Activated naive CD4-positive, alpha-beta T cell treated with anti-CD3 and anti-CD28 coated beads, Interleukin-2, amount 50 U/mL, for 24 hours (primary cell): ENCODE measurements around the gene RASA3.

ENCODE experiments used
- H3K27ac Mint-ChIP-seq: one replicate; pipeline ENCODE4 v1.8.0; 2021; ENCODE audit warnings: mild to moderate bottlenecking, mixed read lengths
- H3K27me3 Mint-ChIP-seq: one replicate; pipeline ENCODE4 v1.8.0; 2021; ENCODE audit warnings: mixed read lengths
- H3K36me3 Mint-ChIP-seq: one replicate; pipeline ENCODE4 v1.8.0; 2021; ENCODE audit warnings: mixed read lengths
- H3K4me1 Mint-ChIP-seq: one replicate; pipeline ENCODE4 v1.8.0; 2021; ENCODE audit warnings: mixed read lengths
- H3K4me3 Mint-ChIP-seq: one replicate; pipeline ENCODE4 v1.8.0; 2021; ENCODE audit warnings: mild to moderate bottlenecking, mixed read lengths
- H3K9me3 Mint-ChIP-seq: one replicate; pipeline ENCODE4 v1.8.0; 2021; ENCODE audit warnings: mixed read lengths

The RASA3 gene

GRCh38 chr13:113934576-113934975 lies 197.8 kb downstream of the RASA3 start:
- Mint-ChIP-seq H3K27me3 (no peaks in the 10 kb centered on the region), H3K36me3 (no peaks in the 10 kb centered on the region)

DNA sequence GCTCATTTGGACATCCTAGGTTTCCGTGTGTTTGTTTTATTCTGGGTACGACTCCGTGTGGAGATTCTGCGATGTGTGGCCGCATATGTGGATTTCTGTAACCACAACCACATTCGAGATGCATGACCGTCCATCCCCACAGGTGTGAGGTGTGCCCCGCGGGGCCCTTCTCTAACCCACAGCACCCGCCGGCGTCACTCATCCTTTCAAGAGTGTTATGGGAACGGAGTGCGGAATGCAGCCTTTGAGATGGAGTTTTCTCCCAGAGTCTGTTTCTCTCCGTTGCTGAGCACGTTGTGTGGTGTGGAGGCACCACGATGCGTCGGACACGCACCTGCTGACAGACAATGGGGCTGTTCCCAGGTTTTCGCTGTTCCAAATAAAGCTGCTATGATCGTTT lies 198.5 kb downstream of the RASA3 start:
- H3K9me3 Mint-ChIP-seq = no peaks in the 10 kb centered on the region
- H3K4me3 Mint-ChIP-seq = no peak overlapping the region
- H3K4me1 Mint-ChIP-seq = no peaks in the 10 kb centered on the region
- H3K27me3 Mint-ChIP-seq = no peaks in the 10 kb centered on the region
- no peak overlapping the region for H3K27ac Mint-ChIP-seq
- H3K36me3 Mint-ChIP-seq = no peaks in the 10 kb centered on the region

More at GRCh38 chr13:113934576-113934975, 197.8 kb downstream of the RASA3 start:
- no peak overlapping the region for H3K4me3 Mint-ChIP-seq
- H3K9me3 Mint-ChIP-seq = no peaks in the 10 kb centered on the region
- H3K27ac Mint-ChIP-seq = no peak overlapping the region
- H3K4me1 Mint-ChIP-seq = no peaks in the 10 kb centered on the region

DNA sequence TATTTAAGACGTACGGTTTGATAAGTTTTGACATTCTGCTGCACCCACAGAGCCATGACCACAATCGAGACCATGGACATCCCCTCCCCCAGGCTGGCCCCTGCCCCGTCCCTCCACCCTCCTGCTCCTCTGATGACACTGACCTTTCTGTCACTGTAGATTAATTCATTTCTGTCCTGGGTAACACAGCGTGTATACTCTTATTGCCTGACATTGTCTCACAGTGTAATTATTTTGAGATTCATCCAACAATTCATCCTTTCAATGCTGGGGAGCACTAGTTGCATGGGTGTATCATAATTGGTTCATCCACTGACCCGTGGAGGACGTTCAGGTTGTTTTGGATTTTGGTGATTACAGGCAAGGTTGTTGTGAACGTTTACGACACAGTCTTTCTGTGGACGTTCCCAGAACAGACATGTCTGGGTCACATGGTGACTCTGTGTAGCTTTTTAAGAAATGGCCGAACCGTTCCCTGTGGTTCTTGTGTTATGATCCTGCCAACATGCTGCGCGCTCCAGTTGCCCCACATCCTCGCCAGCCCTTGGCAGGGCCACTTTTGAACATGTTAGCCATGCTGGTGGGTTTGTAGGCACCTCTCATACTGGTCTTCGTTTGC lies 200.5 kb downstream of the RASA3 start:
- no peaks in the 10 kb centered on the region for H3K27me3 Mint-ChIP-seq
- no peaks in the 10 kb centered on the region for H3K9me3 Mint-ChIP-seq
- H3K36me3 Mint-ChIP-seq = no peaks in the 10 kb centered on the region
- H3K27ac Mint-ChIP-seq = no peak overlapping the region
- H3K4me1 Mint-ChIP-seq = no peaks in the 10 kb centered on the region
- H3K4me3 Mint-ChIP-seq = no peak overlapping the region

DNA sequence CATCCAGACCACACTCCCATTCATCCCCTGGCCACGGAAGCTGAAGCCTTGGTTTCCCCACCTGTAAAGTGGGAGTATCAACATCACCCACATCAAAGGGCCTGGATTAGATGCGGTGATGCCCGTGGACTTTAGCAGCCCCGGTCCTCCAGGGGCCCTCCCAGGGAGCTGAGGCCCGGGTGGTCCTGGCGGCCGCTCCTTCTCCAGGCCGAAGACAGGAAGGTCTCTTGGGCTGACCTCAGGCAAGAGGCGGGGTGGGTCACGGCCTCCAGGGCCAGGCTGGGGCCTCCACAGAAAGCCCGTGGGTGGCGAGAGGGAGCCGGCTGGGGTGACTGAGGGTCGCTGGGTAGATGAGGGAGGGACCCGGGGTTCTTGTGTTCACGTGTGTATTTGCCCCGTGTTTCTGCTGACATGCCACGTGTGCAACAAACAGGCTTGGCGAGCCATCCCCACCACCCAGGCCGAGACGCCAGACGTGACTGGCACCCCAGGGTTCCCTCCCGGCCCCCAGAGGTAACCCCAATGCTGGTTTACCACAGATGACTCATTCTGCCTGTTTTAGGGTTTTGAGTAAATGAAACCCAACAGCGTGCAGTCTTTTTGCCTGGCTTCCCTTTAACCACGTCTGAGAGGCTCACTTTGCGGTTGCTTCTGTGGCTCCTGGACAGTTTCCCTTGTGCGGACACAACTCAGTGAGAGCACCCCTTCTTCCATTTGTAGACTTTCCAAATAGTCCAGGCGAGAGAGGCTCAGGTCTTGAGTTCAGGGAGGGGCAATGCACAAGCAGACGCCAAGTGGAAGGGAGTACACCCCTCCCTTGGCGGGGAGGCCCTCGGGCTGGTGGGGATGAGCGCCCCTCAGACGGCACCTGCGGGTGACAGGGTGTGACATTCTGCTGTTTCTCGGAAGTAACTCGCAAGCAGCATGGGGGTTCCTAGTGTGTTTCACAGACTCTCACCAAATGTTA lies 201.5 kb downstream of the RASA3 start:
- Mint-ChIP-seq H3K36me3 (no peaks in the 10 kb centered on the region), H3K4me3 (no peak overlapping the region), H3K4me1 (no peaks in the 10 kb centered on the region), H3K9me3 (no peaks in the 10 kb centered on the region), H3K27ac (no peak overlapping the region), H3K27me3 (no peaks in the 10 kb centered on the region)

GRCh38 chr13:113929628-113930615 lies 202.5 kb downstream of the RASA3 start:
- Mint-ChIP-seq H3K27ac (no peak overlapping the region), H3K36me3 (no peaks in the 10 kb centered on the region), H3K27me3 (no peaks in the 10 kb centered on the region), H3K9me3 (no peaks in the 10 kb centered on the region), H3K4me3 (no peak overlapping the region), H3K4me1 (no peaks in the 10 kb centered on the region)

GRCh38 chr13:113928685-113929627 lies 203.5 kb downstream of the RASA3 start:
- Mint-ChIP-seq H3K4me1 (no peaks in the 10 kb centered on the region), H3K27ac (no peak overlapping the region), H3K27me3 (no peaks in the 10 kb centered on the region), H3K9me3 (no peaks in the 10 kb centered on the region), H3K36me3 (no peaks in the 10 kb centered on the region), H3K4me3 (no peak overlapping the region)
